Left ventricle myocardium inferior (tissue), 1 donor: ENCODE results near the gene ROBO2. TPM values are rescaled to one million over a fixed set of nuclear protein-coding genes. Genes with fewer than 3 reads are reported as not detected.

Experiments used
- DNase-seq: peaks from one replicate; pipeline ENCODE4 v3.0.0-alpha.2; 2020
- H3K27ac ChIP-seq: fragments of 200-600 bp; replicated peaks from 2 replicates; pipeline ENCODE4 v1.8.0; 2021
- H3K27me3 ChIP-seq: fragments of 200-600 bp; 2 replicates; pipeline ENCODE4 v1.8.0; 2021; ENCODE audit warnings: low read depth
- H3K36me3 ChIP-seq: fragments of 200-600 bp; 2 replicates; pipeline ENCODE4 v1.8.0; 2021
- H3K4me1 ChIP-seq: fragments of 200-600 bp; 2 replicates; pipeline ENCODE4 v1.8.0; 2021
- H3K4me3 ChIP-seq: fragments of 200-600 bp; 2 replicates; pipeline ENCODE4 v1.8.0; 2021; ENCODE audit warnings: mild to moderate bottlenecking, moderate library complexity
- H3K9me3 ChIP-seq: fragments of 200-600 bp; replicated peaks from 2 replicates; pipeline ENCODE4 v1.8.0; 2021
- CTCF ChIP-seq: fragments of 200-600 bp; IDR thresholded peaks from 2 replicates; pipeline ENCODE4 v1.8.0; 2021; ENCODE audit warnings: antibody characterized with exemption, mild to moderate bottlenecking, borderline replicate concordance
- intact Hi-C: fragments of 100-400 bp; cut with micrococcal nuclease; formaldehyde crosslinking; loops from one replicate; pipeline ENCODE4 v1.11.0; 2022
- total RNA-seq: library from RNA; stranded (reverse); fragmentation: NEBNext Ultra II Directional; extraction: Animal tissue kit (Norgen Biotek cat#: 25700); gene quantifications from one replicate; pipeline ENCODE4 v1.2.1, GENCODE V29; 2021
- donor health status: DM: no; HTN: yes; CAD: no; lungs with severe emphysema.

The ROBO2 gene
- total RNA-seq, 1 donor from 2014 or later = 0.19 TPM

GRCh38 chr3:77195766-77196545 is 156.1 kb downstream of the ROBO2 start:
- intact Hi-C loops = no loop called here
- H3K9me3 ChIP-seq = no peaks in the 10 kb centered on the region
- H3K27ac ChIP-seq = no peak overlapping the region
- H3K36me3 ChIP-seq = no peaks in the 10 kb centered on the region
- H3K27me3 ChIP-seq = no peaks in the 10 kb centered on the region
- DNase-seq = no peak
- H3K4me1 ChIP-seq = no peaks in the 10 kb centered on the region
- no peak for TF ChIP-seq CTCF
- no peak overlapping the region for H3K4me3 ChIP-seq

DNA sequence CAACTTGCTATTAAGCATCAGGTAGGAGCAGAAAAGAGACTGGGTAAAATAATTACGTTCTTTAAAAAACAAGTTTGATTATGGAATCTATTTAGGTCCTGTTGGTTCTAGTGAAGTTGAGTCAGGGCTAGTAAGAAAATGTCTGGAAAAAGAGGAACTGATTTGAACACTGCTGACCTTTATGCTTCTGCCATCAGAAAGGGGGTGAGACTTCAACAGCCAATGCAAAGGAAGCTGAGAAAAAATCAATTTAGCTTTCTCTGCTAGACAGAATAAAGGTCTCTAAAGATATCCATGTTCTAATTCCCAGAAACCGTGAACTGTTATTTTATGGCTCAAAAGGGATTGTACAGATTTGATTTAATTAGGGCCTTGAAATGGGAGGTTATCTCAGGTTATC is 157.5 kb downstream of the ROBO2 start:
- intact Hi-C loops = no loop called here
- TF ChIP-seq CTCF = no peak
- H3K4me3 ChIP-seq = no peak overlapping the region
- no peaks in the 10 kb centered on the region for H3K36me3 ChIP-seq
- H3K9me3 ChIP-seq = no peaks in the 10 kb centered on the region
- no peaks in the 10 kb centered on the region for H3K4me1 ChIP-seq
- H3K27me3 ChIP-seq = no peaks in the 10 kb centered on the region
- DNase-seq = no peak
- no peak overlapping the region for H3K27ac ChIP-seq

- no peak for DNase-seq
- intact Hi-C loops = no loop called here
- H3K4me3 ChIP-seq = no peak overlapping the region
Observed at GRCh38 chr3:77203851-77204250, 164.0 kb downstream of the ROBO2 start.

GRCh38 chr3:77204788-77205187 is 164.9 kb downstream of the ROBO2 start:
- H3K4me3 ChIP-seq = no peak overlapping the region
- intact Hi-C loops = no loop called here
- DNase-seq = no peak
- no peak overlapping the region for H3K27ac ChIP-seq
- TF ChIP-seq CTCF = no peak
- H3K4me1 ChIP-seq = no peaks in the 10 kb centered on the region
- no peaks in the 10 kb centered on the region for H3K36me3 ChIP-seq
- no peaks in the 10 kb centered on the region for H3K27me3 ChIP-seq
- H3K9me3 ChIP-seq = no peaks in the 10 kb centered on the region

More at GRCh38 chr3:77203851-77204250, 164.0 kb downstream of the ROBO2 start:
- Histone ChIP-seq H3K9me3 (no peaks in the 10 kb centered on the region), H3K27me3 (no peaks in the 10 kb centered on the region), H3K36me3 (no peaks in the 10 kb centered on the region), H3K27ac (no peak overlapping the region), H3K4me1 (no peaks in the 10 kb centered on the region)
- no peak for TF ChIP-seq CTCF

- no peak for TF ChIP-seq CTCF
- DNase-seq = no peak
- no peak overlapping the region for H3K27ac ChIP-seq
- H3K36me3 ChIP-seq = no peaks in the 10 kb centered on the region
- intact Hi-C loops = no loop called here
- H3K27me3 ChIP-seq = no peaks in the 10 kb centered on the region
- H3K4me1 ChIP-seq = no peaks in the 10 kb centered on the region
- no peak overlapping the region for H3K4me3 ChIP-seq
- peaks cover 10% of the 10 kb centered on the region for H3K9me3 ChIP-seq
Observed at GRCh38 chr3:77207753-77208152, 167.9 kb downstream of the ROBO2 start.
